COLO668 (cell line): ENCODE results near the gene NEUROD6.

Experiments used
- DNase-seq: peaks from one replicate; lab custom pipeline; 2025; ENCODE audit not compliant: unreplicated experiment; lab: John Stamatoyannopoulos, UW

Gene NEUROD6

GRCh38 chr7:31335161-31335856, 5.2 kb downstream of the NEUROD6 start:
- DNase-seq: no peak

- DNase-seq: no peak
These were observed 7.2 kb downstream of the NEUROD6 start for GRCh38 chr7:31333291-31333690.

- DNase-seq: no peak
These were observed 13.5 kb downstream of the NEUROD6 start for GRCh38 chr7:31327071-31327470.

- DNase-seq: no peak
These were observed 14.1 kb downstream of the NEUROD6 start for GRCh38 chr7:31326416-31326815.

- DNase-seq: no peak
These were observed 17.4 kb downstream of the NEUROD6 start for GRCh38 chr7:31323101-31323500.

DNA sequence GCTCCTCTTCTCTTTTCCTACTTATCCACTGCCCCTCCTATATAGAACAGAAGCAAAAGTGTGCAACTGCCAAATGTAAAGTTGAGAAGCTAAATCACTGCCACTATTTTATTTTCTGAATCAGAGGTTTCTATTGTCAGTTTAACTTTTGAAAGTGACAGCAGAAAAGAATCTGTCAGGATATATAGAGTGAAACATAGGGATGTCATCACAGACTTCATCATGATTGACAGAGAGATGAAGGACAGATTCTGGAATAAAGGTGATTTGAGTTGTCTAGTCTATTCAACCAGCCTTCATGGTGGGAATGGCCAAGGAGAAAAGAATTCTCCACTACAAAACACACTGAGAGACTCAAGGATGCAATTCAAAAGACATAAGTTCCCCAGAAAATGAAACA, 19.9 kb downstream of the NEUROD6 start:
- DNase-seq: no peak

DNA sequence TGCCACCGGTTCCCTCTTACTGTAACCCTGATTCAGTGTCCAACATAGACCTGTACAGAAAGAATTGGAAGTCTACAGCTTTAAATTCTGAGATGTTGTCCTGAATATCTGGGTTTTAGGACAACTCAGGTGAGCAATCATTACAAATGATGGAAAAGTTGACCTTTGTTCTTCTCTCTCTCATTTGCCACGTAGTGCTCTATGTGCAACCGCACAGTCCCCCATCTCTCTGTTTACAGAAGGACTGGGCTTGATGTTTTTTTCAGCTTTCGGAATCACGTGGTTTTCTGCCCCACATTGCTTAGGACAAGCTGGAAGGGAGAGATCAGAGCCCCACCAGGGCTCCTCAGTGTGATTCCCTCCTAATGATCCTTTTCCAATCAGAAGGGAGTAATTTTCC, 22.2 kb downstream of the NEUROD6 start:
- DNase-seq: no peak

GRCh38 chr7:31316876-31317275, 23.6 kb downstream of the NEUROD6 start:
- DNase-seq: no peak

- DNase-seq: no peak
These were observed 24.8 kb downstream of the NEUROD6 start for GRCh38 chr7:31315758-31316157.

DNA sequence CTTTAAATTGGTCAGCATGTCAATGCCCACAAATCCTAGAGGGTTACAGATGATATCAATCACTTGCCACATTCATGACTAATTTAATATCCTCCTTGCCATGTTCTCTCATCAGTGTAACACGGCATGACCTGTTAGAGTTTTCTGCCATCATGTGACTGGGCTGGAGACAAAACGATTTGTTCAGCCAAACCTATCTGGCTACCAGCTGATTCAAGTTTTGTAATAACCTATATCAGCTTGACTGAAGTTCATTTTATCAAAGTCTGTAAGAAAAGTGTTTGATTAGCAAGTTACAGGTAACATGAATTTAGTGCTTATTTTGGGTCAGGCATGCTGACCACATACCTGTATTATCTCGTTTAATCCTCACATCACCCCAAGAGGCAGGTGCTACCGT, 25.7 kb downstream of the NEUROD6 start:
- DNase-seq: no peak

DNA sequence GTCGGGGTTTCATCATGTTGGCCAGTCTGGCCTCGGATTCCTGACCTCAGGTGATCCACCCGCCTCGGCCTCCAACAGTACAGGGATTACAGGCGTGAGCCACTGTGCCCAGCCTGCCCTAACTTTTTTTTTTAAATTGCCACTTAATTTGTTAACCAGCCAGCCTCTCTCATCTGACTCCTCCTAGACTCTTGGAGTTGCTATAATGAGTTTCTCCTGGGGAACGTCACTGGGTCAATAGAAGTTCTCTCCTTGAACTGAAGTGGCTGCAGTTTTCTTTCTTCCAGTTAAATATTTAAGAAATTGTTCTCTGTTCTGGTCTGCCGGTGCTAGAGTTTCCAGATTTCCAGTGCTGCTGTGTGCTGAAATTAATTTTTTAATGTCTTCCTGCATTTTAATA, 27.6 kb downstream of the NEUROD6 start:
- DNase-seq: no peak

GRCh38 chr7:31311552-31311951, 29.0 kb downstream of the NEUROD6 start:
- DNase-seq: no peak

- DNase-seq: no peak
These were observed 30.1 kb downstream of the NEUROD6 start for GRCh38 chr7:31310321-31310935.

DNA sequence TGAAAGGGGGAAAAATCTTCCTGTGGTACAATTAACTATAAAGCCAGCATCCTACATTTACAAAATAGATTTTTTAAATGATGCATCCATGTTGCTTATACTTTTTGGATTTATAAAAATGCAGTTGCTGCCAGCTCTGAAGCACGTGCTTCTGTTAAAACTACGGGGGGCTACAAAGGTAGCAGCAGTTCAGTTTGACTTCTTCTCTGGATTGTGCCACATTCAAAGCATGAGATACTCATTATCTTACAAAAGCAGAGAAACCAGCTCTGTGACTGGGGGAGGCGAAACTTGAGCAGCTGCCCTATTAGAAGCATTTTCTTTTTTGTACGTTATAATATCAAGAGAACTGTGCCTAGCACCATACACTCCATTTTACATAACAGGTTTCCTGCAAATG, 31.1 kb downstream of the NEUROD6 start:
- DNase-seq: no peak

DNA sequence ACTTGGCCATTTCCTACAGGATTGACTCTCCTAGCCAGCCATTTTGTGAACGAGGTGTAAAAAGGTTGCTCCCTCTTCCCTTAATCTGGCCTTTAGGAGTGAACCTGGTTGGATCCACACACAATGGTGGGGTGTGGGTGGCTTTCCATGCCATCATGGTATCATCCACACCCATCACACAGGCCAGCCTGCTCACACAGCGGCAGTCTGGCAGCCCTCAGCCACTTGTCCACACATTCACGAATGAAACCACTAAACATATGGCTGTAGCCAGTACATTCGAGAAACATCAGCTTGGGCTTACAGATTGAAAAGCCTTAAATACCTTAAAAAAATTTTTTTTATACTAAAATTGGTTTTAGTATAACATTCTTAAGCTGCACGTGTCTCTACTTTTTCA, 31.9 kb downstream of the NEUROD6 start:
- DNase-seq: no peak

- DNase-seq: no peak
These were observed 32.6 kb downstream of the NEUROD6 start for GRCh38 chr7:31307972-31308371.

- DNase-seq: no peak
These were observed 35.3 kb downstream of the NEUROD6 start for GRCh38 chr7:31305260-31305659.

- DNase-seq: no peak
These were observed 36.1 kb downstream of the NEUROD6 start for GRCh38 chr7:31304446-31304845.

GRCh38 chr7:31302356-31302755, 38.2 kb downstream of the NEUROD6 start:
- DNase-seq: no peak

- DNase-seq: no peak
These were observed 41.2 kb downstream of the NEUROD6 start for GRCh38 chr7:31299336-31299735.

DNA sequence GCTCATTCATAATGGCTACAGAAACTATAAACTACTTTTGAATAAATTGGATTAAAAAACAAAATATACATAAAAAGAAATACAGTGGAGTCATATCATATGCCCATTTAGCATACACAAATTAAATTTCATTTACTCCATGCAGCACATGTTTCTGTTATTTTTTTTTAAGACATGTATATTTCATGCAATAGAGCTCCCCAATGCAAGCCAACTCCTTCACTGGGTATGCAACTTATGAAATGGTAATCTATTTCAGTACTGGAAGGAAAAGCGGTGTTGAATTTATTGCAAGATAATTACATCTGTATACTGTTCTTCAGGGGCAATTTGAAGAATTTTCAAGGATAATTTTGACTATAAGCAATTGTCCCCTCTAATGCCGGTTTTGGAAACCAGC, 49.9 kb downstream of the NEUROD6 start:
- no peak for DNase-seq
